GM12878 (cell line): ENCODE data around the gene CNTNAP5. TPM values are rescaled to one million over a fixed set of nuclear protein-coding genes. Genes with fewer than 3 reads are reported as not detected.

ENCODE experiments used
- ATAC-seq: fragments of 200-7000 bp; cut with Tn5 transposase; 3 replicates; pipeline ENCODE4 v1.9.1; 2020; ENCODE audit warnings: mild to moderate bottlenecking, moderate library complexity
- BruUV-seq: library from RNA; stranded (reverse); fragments of 400-500 nt; replicated peaks from 2 replicates; lab custom pipeline; 2021; lab: Mats Ljungman, UMichigan
- CTCF ChIA-PET: fragments of 300-600 bp; sonication (Branson Sonifier 250); formaldehyde crosslinking; extraction: SDS; loops from one replicate; lab custom pipeline; 2021; ENCODE audit warnings: inconsistent platforms; lab: Yijun Ruan, JAX
- POLR2A ChIA-PET: fragments of 350-600 bp; formaldehyde crosslinking; extraction: SDS; loops from one replicate; lab custom pipeline; 2021; ENCODE audit warnings: inconsistent platforms; lab: Charles Lee
- RAD21 ChIA-PET: fragments of 300-600 bp; sonication (Branson Sonifier 250); formaldehyde crosslinking; loops from one replicate; lab custom pipeline; 2023; ENCODE audit warnings: antibody characterized with exemption; ENCODE audit not compliant: unreplicated experiment; lab: Charles Lee
- SMC1A ChIA-PET: fragments of 300-600 bp; sonication (Branson Sonifier 250); formaldehyde crosslinking; loops from one replicate; lab custom pipeline; 2023; ENCODE audit not compliant: unreplicated experiment, uncharacterized antibody; lab: Charles Lee
- DNase-seq: peaks from one replicate; pipeline ENCODE4 v3.0.0-alpha.2; 2011; ENCODE audit warnings: low read depth, low spot score
- FAIRE-seq: peaks from 3 replicates; lab custom pipeline; 2011; peaks lifted over from hg19 to GRCh38; lab: Jason Lieb, UNC
- H2AFZ ChIP-seq: 2 replicates; pipeline ENCODE4 v1.6.0; 2011; ENCODE audit warnings: low read depth, low read length, control low read depth; ENCODE audit not compliant: control insufficient read depth
- H3K27ac ChIP-seq: 2 replicates; pipeline ENCODE4 v1.5.1; 2011; ENCODE audit warnings: control low read depth; ENCODE audit not compliant: control insufficient read depth, insufficient read depth
- H3K27me3 ChIP-seq, 2 experiments: replicated peaks in 1 of 2; 2 replicates each; pipeline versions ENCODE4 v1.6.0 to v1.6.1; 2011; ENCODE audit warnings: low read length in 1 of 2; ENCODE audit not compliant: control insufficient read depth in 2 of 2, insufficient read depth in 2 of 2
- H3K36me3 ChIP-seq, 2 experiments: 2 replicates each; pipeline ENCODE4 v1.5.1; 2011; ENCODE audit warnings: low read length in 1 of 2; ENCODE audit not compliant: control insufficient read depth in 2 of 2, insufficient read depth in 2 of 2
- H3K4me1 ChIP-seq: 2 replicates; pipeline ENCODE4 v1.6.1; 2011; ENCODE audit warnings: mild to moderate bottlenecking, low read length, moderate library complexity, mixed read lengths; ENCODE audit not compliant: control insufficient read depth, insufficient read depth
- H3K4me2 ChIP-seq: 2 replicates; pipeline ENCODE4 v1.6.0; 2011; ENCODE audit warnings: control low read depth; ENCODE audit not compliant: control insufficient read depth, insufficient read depth
- H3K4me3 ChIP-seq: fragments of 200-600 bp; sonication (generic); 2 replicates; pipeline ENCODE4 v1.5.1; 2016
- H3K79me2 ChIP-seq: 2 replicates; pipeline ENCODE4 v1.6.0; 2011; ENCODE audit warnings: low read length; ENCODE audit not compliant: control insufficient read depth, insufficient read depth
- H3K9ac ChIP-seq: 2 replicates; pipeline ENCODE4 v1.8.0; 2011; ENCODE audit warnings: low read length, control low read depth, mixed read lengths; ENCODE audit not compliant: control insufficient read depth, insufficient read depth
- H3K9me3 ChIP-seq: replicated peaks from 3 replicates; pipeline ENCODE4 v1.5.1; 2011; ENCODE audit warnings: mild to moderate bottlenecking, low read length; ENCODE audit not compliant: control insufficient read depth, insufficient read depth
- H4K20me1 ChIP-seq: 2 replicates; pipeline ENCODE4 v1.6.0; 2011; ENCODE audit not compliant: control insufficient read depth, insufficient read depth
- BHLHE40 ChIP-seq, 2 experiments: fragments of 450-650 bp in 1 of 2; IDR thresholded peaks; 2 replicates each; pipeline ENCODE4 v1.6.1; 2011 to 2017; ENCODE audit warnings: low read depth in 2 of 2, borderline replicate concordance in 1 of 2, improper control_type of control experiment in 1 of 2, low read length in 1 of 2, mild to moderate bottlenecking in 1 of 2
- CBX3 ChIP-seq: fragments of 200-600 bp; sonication (generic); IDR thresholded peaks from 2 replicates; pipeline ENCODE4 v1.6.1; 2016; ENCODE audit warnings: low read depth, borderline replicate concordance
- DPF2 ChIP-seq: fragments of 450-650 bp; IDR thresholded peaks from 2 replicates; pipeline ENCODE4 v1.6.1; 2017; ENCODE audit warnings: mild to moderate bottlenecking
- ELK1 ChIP-seq: IDR thresholded peaks from 2 replicates; pipeline ENCODE4 v1.6.1; 2012; ENCODE audit warnings: low read depth, low read length, improper control_type of control experiment
- EZH2 ChIP-seq: IDR thresholded peaks from 2 replicates; pipeline ENCODE4 v1.6.1; 2012; ENCODE audit warnings: low read depth, mild to moderate bottlenecking, control low read depth, inconsistent platforms, low read length, borderline replicate concordance; ENCODE audit not compliant: control insufficient read depth
- FOXM1 ChIP-seq: IDR thresholded peaks from 2 replicates; pipeline ENCODE4 v1.6.1; 2012; ENCODE audit warnings: low read depth, mild to moderate bottlenecking, inconsistent platforms, low read length, moderate library complexity
- NFIC ChIP-seq: IDR thresholded peaks from 2 replicates; pipeline ENCODE4 v1.6.1; 2012; ENCODE audit warnings: low read depth, mild to moderate bottlenecking, inconsistent platforms, low read length, moderate library complexity
- RAD21 ChIP-seq: IDR thresholded peaks from 2 replicates; pipeline ENCODE4 v1.6.1; 2011; ENCODE audit warnings: mild to moderate bottlenecking, low read depth, low read length, moderate library complexity; ENCODE audit not compliant: insufficient read depth
- RBBP5 ChIP-seq: fragments of 200-600 bp; sonication (generic); conservative IDR thresholded peaks from 2 replicates; pipeline ENCODE4 v1.6.1; 2016
- SMAD1 ChIP-seq: fragments of 450-650 bp; IDR thresholded peaks from 2 replicates; pipeline ENCODE4 v1.6.1; 2018; ENCODE audit warnings: mild to moderate bottlenecking, low read depth; ENCODE audit not compliant: partially characterized antibody
- STAT1 ChIP-seq: fragments of 450-650 bp; conservative IDR thresholded peaks from 2 replicates; pipeline ENCODE4 v1.6.1; 2014; ENCODE audit warnings: antibody characterized with exemption, mild to moderate bottlenecking
- USF2 ChIP-seq: IDR thresholded peaks from 2 replicates; pipeline ENCODE4 v1.6.1; 2011; ENCODE audit warnings: low read depth, low read length, improper control_type of control experiment, borderline replicate concordance
- WGBS: methylation state at CpG from one replicate; pipeline ENCODE4 v1.1.6; 2016; ENCODE audit warnings: low lambda C conversion rate; ENCODE audit not compliant: insufficient replicate concordance, insufficient coverage; ENCODE audit errors: missing lambda C conversion rate; 5-methylcytosine and 5-hydroxymethylcytosine counted together
- in situ Hi-C: fragments of 300-500 bp; cut with MboI; formaldehyde crosslinking; loops from 9 replicates; pipeline ENCODE4 v1.14.3; 2018; ENCODE audit warnings: mixed read lengths
- intact Hi-C: fragments of 100-400 bp; cut with micrococcal nuclease; formaldehyde crosslinking; loops from one replicate; pipeline ENCODE4 v1.14.2; 2022; ENCODE audit not compliant: unreplicated experiment
- polyA plus RNA-seq, 11 experiments: library from polyadenylated mRNA; depleted of rRNA in 4 of 11; unstranded in 6 of 11; stranded (reverse) in 5 of 11; fragments of >200 nt; fragmentation: Nextera tagmentation in 4 of 11; fragmentation: Illumina TruSeq in 1 of 11; extraction: Ambion mirVana in 4 of 11; extraction: Trizol in 1 of 11; gene quantifications; 1 replicate in 1 of 11; 2 replicates in 10 of 11; pipeline versions ENCODE4 v1.2.1 to v1.2.3, GENCODE V29; 2011 to 2016; ENCODE audit warnings: inconsistent platforms in 2 of 11, missing spikeins in 2 of 11, low read depth in 1 of 11
- total RNA-seq, 4 experiments: library from RNA; depleted of rRNA in 3 of 4; stranded (reverse); fragments of >200 nt in 3 of 4; fragmentation: Illumina TruSeq in 1 of 4; extraction: Trizol in 1 of 4; gene quantifications; 2 replicates each; pipeline versions ENCODE4 v1.2.1 to v1.2.3, GENCODE V29; 2013 to 2021

Gene CNTNAP5
- total and polyA plus RNA-seq, 10 of the 15 experiments (the other 5 are each of a cell fraction or from before 2014, with no cell fraction given), result not detected

GRCh38 chr2:124572934-124573634 lies 548.0 kb downstream of the CNTNAP5 start:
- ATAC-seq, result no peak
- Histone ChIP-seq H3K36me3 (no peaks in the 10 kb centered on the region), H4K20me1 (no peaks in the 10 kb centered on the region), H3K4me1 (no peaks in the 10 kb centered on the region), H3K4me2 (no peak overlapping the region), H3K27ac (no peak overlapping the region), H3K9ac (no peak overlapping the region), H2AFZ (no peak overlapping the region), H3K27me3 (no peaks in the 10 kb centered on the region), H3K9me3 (no peaks in the 10 kb centered on the region), H3K79me2 (no peaks in the 10 kb centered on the region), H3K4me3 (no peak overlapping the region)
- DNase-seq, result no peak
- no TSS peak for BruUV-seq
- TF ChIP-seq NFIC (no peak), RAD21 (no peak), STAT1 (no peak), ELK1 (no peak), RBBP5 (no peak), CBX3 (no peak), BHLHE40 (IDR thresholded peaks at IDR 0.05; ENCODE audit: borderline replicate concordance in 1 of 2, low read depth in 2 of 2, low read length in 1 of 2) (no peak), FOXM1 (no peak), DPF2 (no peak), USF2 (no peak), EZH2 (no peak), SMAD1 (no peak)
- intact Hi-C loops (no loop called here), in situ Hi-C loops (no loop called here)
- ChIA-PET POLR2A (no interaction called here), SMC1A (interaction anchor here (0.8 kb wide), 1 partner anchor 9 kb away, joined by 3 read pairs; no protein-coding TSS in a partner anchor), CTCF (no interaction called here), RAD21 (no interaction called here)
- 50% methylated on average over 1 of the region's 1 CpG for WGBS
- FAIRE-seq, result no peak
